WTC11 (cell line): ENCODE data around the gene SMAP2. TPM values are rescaled to one million over a fixed set of nuclear protein-coding genes. Genes with fewer than 3 reads are reported as not detected.

Experiments used
- ATAC-seq: fragments of 200-7000 bp; cut with Tn5 transposase; 2 replicates; pipeline ENCODE4 v1.10.0; 2021; ENCODE audit warnings: mild to moderate bottlenecking, moderate library complexity
- CTCF ChIA-PET: fragments of 300-600 bp; sonication (Branson Sonifier 250); formaldehyde crosslinking; loops from one replicate; lab custom pipeline; 2021; ENCODE audit warnings: antibody characterized with exemption; lab: Charles Lee
- POLR2A ChIA-PET: fragments of 350-600 bp; sonication (Branson Sonifier 250); formaldehyde crosslinking; loops from one replicate; lab custom pipeline; 2021; ENCODE audit warnings: antibody characterized with exemption; lab: Charles Lee
- DNase-seq: peaks from one replicate; pipeline ENCODE4 v3.0.0; 2021; ENCODE audit warnings: low spot score
- H3K27ac Mint-ChIP-seq: 2 replicates; pipeline ENCODE4 v1.8.0; 2021; ENCODE audit warnings: mixed read lengths
- H3K27me3 Mint-ChIP-seq: 2 replicates; pipeline ENCODE4 v1.8.0; 2021; ENCODE audit warnings: low read depth, mild to moderate bottlenecking, moderate library complexity, mixed read lengths
- H3K36me3 Mint-ChIP-seq: 2 replicates; pipeline ENCODE4 v1.8.0; 2021; ENCODE audit warnings: mixed read lengths
- H3K4me1 Mint-ChIP-seq: 2 replicates; pipeline ENCODE4 v1.8.0; 2022; ENCODE audit warnings: mixed read lengths
- H3K4me3 Mint-ChIP-seq: 2 replicates; pipeline ENCODE4 v1.8.0; 2021; ENCODE audit warnings: mild to moderate bottlenecking, moderate library complexity, mixed read lengths
- H3K9me3 Mint-ChIP-seq: 2 replicates; pipeline ENCODE4 v1.8.0; 2021; ENCODE audit warnings: mixed read lengths
- ATF2 ChIP-seq: sonication (generic); formaldehyde crosslinking; IDR thresholded peaks from 2 replicates; pipeline ENCODE4 v1.8.1; 2022; ENCODE audit warnings: low read depth, missing genetic modification reagents, borderline replicate concordance
- CBFB ChIP-seq: sonication (generic); formaldehyde crosslinking; IDR thresholded peaks from 2 replicates; pipeline ENCODE4 v1.8.1; 2022; ENCODE audit warnings: mild to moderate bottlenecking, low read depth, missing genetic modification reagents
- E2F5 ChIP-seq: sonication (generic); formaldehyde crosslinking; IDR thresholded peaks from 2 replicates; pipeline ENCODE4 v1.8.1; 2022; ENCODE audit warnings: mild to moderate bottlenecking, moderate library complexity, missing genetic modification reagents
- ELF4 ChIP-seq: sonication (generic); formaldehyde crosslinking; IDR thresholded peaks from 2 replicates; pipeline ENCODE4 v1.8.1; 2022; ENCODE audit warnings: low read depth, mild to moderate bottlenecking, moderate library complexity, missing genetic modification reagents
- ETV6 ChIP-seq: sonication (generic); formaldehyde crosslinking; IDR thresholded peaks from 2 replicates; pipeline ENCODE4 v1.8.1; 2022; ENCODE audit warnings: mild to moderate bottlenecking, missing genetic modification reagents
- FOXK1 ChIP-seq: sonication (generic); formaldehyde crosslinking; IDR thresholded peaks from 2 replicates; pipeline ENCODE4 v1.8.0; 2022; ENCODE audit warnings: mild to moderate bottlenecking, moderate library complexity, missing genetic modification reagents
- HMGXB4 ChIP-seq: sonication (generic); formaldehyde crosslinking; IDR thresholded peaks from 2 replicates; pipeline ENCODE4 v1.8.1; 2023; ENCODE audit warnings: mild to moderate bottlenecking, moderate library complexity, missing genetic modification reagents
- IRF2 ChIP-seq: sonication (generic); formaldehyde crosslinking; IDR thresholded peaks from 2 replicates; pipeline ENCODE4 v1.8.0; 2022; ENCODE audit warnings: low read depth, missing genetic modification reagents, borderline replicate concordance
- NFATC4 ChIP-seq: fragments of 250-450 bp; sonication (Bioruptor Pico); IDR thresholded peaks from 2 replicates; pipeline ENCODE4 v1.9.0; 2021; ENCODE audit warnings: mild to moderate bottlenecking
- NFE2L1 ChIP-seq: sonication (generic); formaldehyde crosslinking; IDR thresholded peaks from 2 replicates; pipeline ENCODE4 v1.8.1; 2023; ENCODE audit warnings: missing genetic modification reagents
- NR3C1 ChIP-seq: sonication (generic); formaldehyde crosslinking; conservative IDR thresholded peaks from 2 replicates; pipeline ENCODE4 v1.8.1; 2023; ENCODE audit warnings: low read depth, mild to moderate bottlenecking, missing genetic modification reagents
- OVOL2 ChIP-seq: fragments of 250-450 bp; sonication (Bioruptor Pico); IDR thresholded peaks from 2 replicates; pipeline ENCODE4 v1.9.0; 2021; ENCODE audit warnings: mild to moderate bottlenecking, borderline replicate concordance
- PRDM15 ChIP-seq: sonication (generic); formaldehyde crosslinking; IDR thresholded peaks from 2 replicates; pipeline ENCODE4 v1.8.0; 2022; ENCODE audit warnings: missing genetic modification reagents
- PRRX2 ChIP-seq: fragments of 250-450 bp; sonication (Bioruptor Pico); IDR thresholded peaks from 2 replicates; pipeline ENCODE4 v1.8.0; 2021; ENCODE audit warnings: mild to moderate bottlenecking
- RELA ChIP-seq: sonication (generic); formaldehyde crosslinking; IDR thresholded peaks from 2 replicates; pipeline ENCODE4 v1.8.1; 2022; ENCODE audit warnings: missing genetic modification reagents, mild to moderate bottlenecking, borderline replicate concordance
- SMAD3 ChIP-seq: sonication (generic); formaldehyde crosslinking; IDR thresholded peaks from 2 replicates; pipeline ENCODE4 v1.8.0; 2022; ENCODE audit warnings: missing genetic modification reagents, mild to moderate bottlenecking, borderline replicate concordance
- SOX15 ChIP-seq: fragments of 250-450 bp; sonication (Bioruptor Pico); IDR thresholded peaks from 2 replicates; pipeline ENCODE4 v1.9.0; 2021; ENCODE audit warnings: mild to moderate bottlenecking
- STAT6 ChIP-seq: sonication (generic); formaldehyde crosslinking; conservative IDR thresholded peaks from 2 replicates; pipeline ENCODE4 v1.8.1; 2023; ENCODE audit warnings: mild to moderate bottlenecking, low read depth, missing genetic modification reagents, moderate library complexity
- ZBTB21 ChIP-seq: sonication (generic); formaldehyde crosslinking; IDR thresholded peaks from 2 replicates; pipeline ENCODE4 v1.8.1; 2023; ENCODE audit warnings: mild to moderate bottlenecking, missing genetic modification reagents, borderline replicate concordance
- ZNF232 ChIP-seq: sonication (generic); formaldehyde crosslinking; IDR thresholded peaks from 2 replicates; pipeline ENCODE4 v1.8.0; 2022; ENCODE audit warnings: mild to moderate bottlenecking, missing genetic modification reagents
- ZNF416 ChIP-seq: fragments of 250-450 bp; sonication (Bioruptor Pico); IDR thresholded peaks from 2 replicates; pipeline ENCODE4 v1.9.0; 2021; ENCODE audit warnings: mild to moderate bottlenecking, inconsistent platforms
- ZNF671 ChIP-seq: fragments of 250-450 bp; sonication (Bioruptor Pico); IDR thresholded peaks from 2 replicates; pipeline ENCODE4 v1.8.0; 2021; ENCODE audit warnings: mild to moderate bottlenecking
- ZSCAN18 ChIP-seq: fragments of 250-450 bp; sonication (Bioruptor Pico); IDR thresholded peaks from 2 replicates; pipeline ENCODE4 v2.1.2; 2022; ENCODE audit warnings: mild to moderate bottlenecking, moderate library complexity
- total RNA-seq: library from RNA; stranded (reverse); gene quantifications from 3 replicates; pipeline ENCODE4 v1.2.3, GENCODE V29; 2021
- TF ChIP-seq, protein P1 (sequence below): sonication (generic); formaldehyde crosslinking; IDR thresholded peaks from 2 replicates; pipeline ENCODE4 v1.8.1; 2023; ENCODE audit warnings: mild to moderate bottlenecking, missing genetic modification reagents

SMAP2 gene
- total RNA-seq, 1 experiment from 2014 or later = 4.9 TPM

- DNase-seq (no peak), ATAC-seq (no peak)
- CTCF ChIA-PET = no interaction called here
- POLR2A ChIA-PET = no interaction called here
- Mint-ChIP-seq H3K27me3 (no peaks in the 10 kb centered on the region), H3K27ac (no peak overlapping the region), H3K36me3 (no peaks in the 10 kb centered on the region), H3K4me1 (no peaks in the 10 kb centered on the region), H3K4me3 (no peak overlapping the region), H3K9me3 (no peaks in the 10 kb centered on the region)
- TF ChIP-seq ZBTB21 (no peak), ATF2 (CRISPR knock-in tag) (no peak), E2F5 (CRISPR knock-in tag) (no peak), STAT6 (CRISPR knock-in tag) (no peak), CBFB (CRISPR knock-in tag) (no peak)
- TF ChIP-seq, protein P1, sequence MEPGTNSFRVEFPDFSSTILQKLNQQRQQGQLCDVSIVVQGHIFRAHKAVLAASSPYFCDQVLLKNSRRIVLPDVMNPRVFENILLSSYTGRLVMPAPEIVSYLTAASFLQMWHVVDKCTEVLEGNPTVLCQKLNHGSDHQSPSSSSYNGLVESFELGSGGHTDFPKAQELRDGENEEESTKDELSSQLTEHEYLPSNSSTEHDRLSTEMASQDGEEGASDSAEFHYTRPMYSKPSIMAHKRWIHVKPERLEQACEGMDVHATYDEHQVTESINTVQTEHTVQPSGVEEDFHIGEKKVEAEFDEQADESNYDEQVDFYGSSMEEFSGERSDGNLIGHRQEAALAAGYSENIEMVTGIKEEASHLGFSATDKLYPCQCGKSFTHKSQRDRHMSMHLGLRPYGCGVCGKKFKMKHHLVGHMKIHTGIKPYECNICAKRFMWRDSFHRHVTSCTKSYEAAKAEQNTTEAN (CRISPR knock-in tag) = no peak
Observed at GRCh38 chr1:40396420-40396819, 22.9 kb downstream of the SMAP2 start.

GRCh38 chr1:40397258-40397657, 23.7 kb downstream of the SMAP2 start:
- ChIA-PET CTCF (interaction anchor here (1.2 to 2.4 kb wide), 3 partner anchors 41 to 244 kb away, joined by 3 to 7 read pairs (median 4); no protein-coding TSS in a partner anchor), POLR2A (no interaction called here)
- Mint-ChIP-seq H3K27ac (no peak overlapping the region), H3K4me1 (no peaks in the 10 kb centered on the region), H3K27me3 (no peaks in the 10 kb centered on the region), H3K4me3 (no peak overlapping the region), H3K9me3 (no peaks in the 10 kb centered on the region), H3K36me3 (no peaks in the 10 kb centered on the region)
- ATAC-seq (no peak), DNase-seq (no peak)
- no peak for TF ChIP-seq NFATC4 (CRISPR knock-in tag)
- no peak for TF ChIP-seq OVOL2 (CRISPR knock-in tag)
- TF ChIP-seq FOXK1 = no peak
- no peak for TF ChIP-seq NFE2L1 (CRISPR knock-in tag)
- no peak for TF ChIP-seq HMGXB4
- no peak for TF ChIP-seq ZNF416 (CRISPR knock-in tag)
- no peak for TF ChIP-seq SMAD3 (CRISPR knock-in tag)
- TF ChIP-seq ELF4 = no peak
- no peak for TF ChIP-seq SOX15 (CRISPR knock-in tag)
- TF ChIP-seq ZNF232 (CRISPR knock-in tag) = no peak
- no peak for TF ChIP-seq ETV6 (CRISPR knock-in tag)
- TF ChIP-seq ZSCAN18 = no peak
- no peak for TF ChIP-seq RELA
- TF ChIP-seq ZNF671 (CRISPR knock-in tag) = no peak
- no peak for TF ChIP-seq NR3C1 (CRISPR knock-in tag)
- TF ChIP-seq PRDM15 (CRISPR knock-in tag) = no peak
- TF ChIP-seq PRRX2 (CRISPR knock-in tag) = no peak
- TF ChIP-seq IRF2 = no peak
